Measurements from ENCODE around the gene ZCWPW1. TPM values are rescaled to one million over a fixed set of nuclear protein-coding genes. Genes with fewer than 3 reads are reported as not detected.

ZCWPW1 gene
- total and polyA plus RNA-seq, 2 of the 8 experiments (the other 6 are each of a cell fraction or from before 2014, with no cell fraction given): 0.51 to 1.4 TPM

GRCh38 chr7:100423315-100423714 is 5.2 kb downstream of the ZCWPW1 start:
- Histone ChIP-seq H4K5ac (ENCODE audit: insufficient read length, low read depth, low read length) (no peak overlapping the region), H3K18ac (ENCODE audit: extremely low read depth, low read length) (no peak overlapping the region), H2BK15ac (ENCODE audit: low read length) (no peak overlapping the region), H2BK120ac (replicated peaks; ENCODE audit: low read depth, low read length) (no peak overlapping the region), H2BK5ac (ENCODE audit: low read depth, low read length) (no peak overlapping the region), H3K36me3 (ENCODE audit: control insufficient read depth in 2 of 4, insufficient read depth in 4 of 4, low read length in 3 of 4) (no peaks in the 10 kb centered on the region), H3K79me1 (ENCODE audit: low read depth, low read length) (no peaks in the 10 kb centered on the region), H2AFZ (ENCODE audit: low read length) (no peak overlapping the region), H4K20me1 (replicated peaks in 1 of 2; ENCODE audit: control insufficient read depth in 1 of 2, insufficient read depth in 2 of 2, low read length in 2 of 2) (no peaks in the 10 kb centered on the region), H3K23me2 (ENCODE audit: low read depth, low read length) (peaks cover under 1% of the 10 kb centered on the region; the same call in 1 of the 2 replicates), H3K14ac (ENCODE audit: insufficient read length) (no peak overlapping the region), H3K27me3 (replicated peaks in 1 of 4; ENCODE audit: control insufficient read depth in 3 of 4, extremely low read depth in 1 of 4, insufficient read depth in 3 of 4, low read length in 3 of 4) (peaks cover 0 to 6% (median 6%) of the 10 kb centered on the region in 4 experiments; a peak in 4 of 7 replicates), H2BK20ac (ENCODE audit: low read length) (no peak overlapping the region), H3K27ac (ENCODE audit: low read depth, low read length) (no peak overlapping the region), H2AK5ac (ENCODE audit: low read depth, low read length) (no peak overlapping the region), H3K56ac (replicated peaks; ENCODE audit: insufficient read length, low read depth, low read length) (no peak overlapping the region), H4K91ac (replicated peaks; ENCODE audit: insufficient read length, low read length) (no peak overlapping the region), H3K4me2 (ENCODE audit: insufficient read depth in 1 of 2, low read depth in 2 of 2, low read length in 2 of 2) (no peak overlapping the region), H3K4ac (replicated peaks; ENCODE audit: insufficient read length, low read depth, low read length) (no peak overlapping the region), H3K23ac (ENCODE audit: insufficient read length) (no peak overlapping the region), H4K8ac (ENCODE audit: extremely low read depth, insufficient read depth, low read length) (no peak overlapping the region), H3K4me1 (replicated peaks in 1 of 4; ENCODE audit: control insufficient read depth in 3 of 4, insufficient read depth in 4 of 4, low read length in 3 of 4) (no peaks in the 10 kb centered on the region; a peak in 1 of 7 replicates), H3K9me3 (ENCODE audit: insufficient read depth in 2 of 2, low read depth in 1 of 2, low read length in 1 of 2) (peaks cover 0 to 6% of the 10 kb centered on the region in 2 experiments; a peak in 1 of 4 replicates), H3K4me3 (ENCODE audit: extremely low read depth in 1 of 4, insufficient read depth in 2 of 4, low read depth in 3 of 4, low read length in 4 of 4) (no peak overlapping the region), H2BK12ac (ENCODE audit: low read depth, low read length) (no peak overlapping the region), H3K79me2 (ENCODE audit: control insufficient read depth in 1 of 2, insufficient read depth in 2 of 2, low read length in 2 of 2) (no peaks in the 10 kb centered on the region), H3K9ac (replicated peaks in 1 of 4; ENCODE audit: extremely low read depth in 1 of 4, low read depth in 3 of 4, low read length in 3 of 4) (no peak overlapping the region)
- ChIA-PET CTCF (ENCODE audit: partially characterized antibody) (interaction anchor here (4.2 kb wide), 1 partner anchor 15 kb away, joined by 17 read pairs; no protein-coding TSS in a partner anchor), POLR2A (ENCODE audit: partially characterized antibody) (no interaction called here)
- DNase-seq (ENCODE audit: low read depth in 1 of 2, low spot score in 2 of 2): no peak
- no peak for FAIRE-seq
- TF ChIP-seq JUN (IDR thresholded peaks at IDR 0.05; ENCODE audit: low read depth, low read length) (no peak), EGR1 (IDR thresholded peaks at IDR 0.05; ENCODE audit: borderline replicate concordance, low read depth, low read length) (no peak), EZH2 (IDR thresholded peaks at IDR 0.05; ENCODE audit: low read depth, low read length, severe bottlenecking) (no peak), SP2 (IDR thresholded peaks at IDR 0.05; ENCODE audit: low read length) (no peak), KDM4A (IDR thresholded peaks at IDR 0.05; ENCODE audit: low read depth, low read length, severe bottlenecking) (no peak), NANOG (IDR thresholded peaks at IDR 0.05; ENCODE audit: insufficient read depth, low read depth, low read length, poor library complexity, severe bottlenecking) (no peak), MAX (IDR thresholded peaks at IDR 0.05) (no peak), RNF2 (IDR thresholded peaks at IDR 0.05; ENCODE audit: borderline replicate concordance, low read depth, low read length, missing control alignments, poor library complexity, severe bottlenecking) (no peak), RXRA (IDR thresholded peaks at IDR 0.05; ENCODE audit: insufficient read depth, low read depth, low read length) (no peak), CREB1 (IDR thresholded peaks at IDR 0.05) (no peak), ZNF274 (IDR thresholded peaks at IDR 0.05; ENCODE audit: borderline replicate concordance, extremely low read depth, low read length) (no peak), SIX5 (IDR thresholded peaks at IDR 0.05; ENCODE audit: low read depth, low read length) (no peak), BACH1 (IDR thresholded peaks at IDR 0.05; ENCODE audit: low read length) (no peak), RAD21 (IDR thresholded peaks at IDR 0.05 in 1 of 2, conservative IDR thresholded peaks at IDR 0.05 in 1 of 2; ENCODE audit: low read depth in 2 of 2, low read length in 2 of 2) (no peak)
- WGBS, 2 experiments (ENCODE audit: extremely low coverage in 1 of 2, insufficient coverage in 1 of 2, insufficient read length in 1 of 2, insufficient replicate concordance in 2 of 2, low coverage in 1 of 2, low lambda C conversion rate in 2 of 2, missing lambda C conversion rate in 1 of 2): 77% methylated on average over 6 of the region's 6 CpGs; no CpG with 5 or more reads in 1 of the 2 experiments
